SK-N-SH (cell line): ENCODE data around the gene BLVRA. TPM values are rescaled to one million over a fixed set of nuclear protein-coding genes. Genes with fewer than 3 reads are reported as not detected.

ENCODE experiments used
- CTCF ChIA-PET: fragments of 300-600, 350-600 bp; formaldehyde crosslinking; extraction: SDS; loops from one replicate; lab custom pipeline; 2021; lab: Yijun Ruan, JAX
- POLR2A ChIA-PET: fragments of 350-600 bp; sonication (Branson Sonifier 250); formaldehyde crosslinking; extraction: SDS; loops from one replicate; lab custom pipeline; 2020; ENCODE audit warnings: antibody characterized with exemption, inconsistent platforms; lab: Yijun Ruan, JAX
- DNase-seq: peaks from one replicate; pipeline ENCODE4 v3.0.0; 2012
- H2AFZ ChIP-seq: fragments of 200-600 bp; sonication (generic); 2 replicates; pipeline ENCODE4 v1.8.1; 2016; ENCODE audit warnings: antibody characterized with exemption, mild to moderate bottlenecking, low read depth
- H3F3A ChIP-seq: fragments of 200-600 bp; sonication (generic); replicated peaks from 2 replicates; pipeline ENCODE3; 2016; ENCODE audit warnings: antibody characterized with exemption, mild to moderate bottlenecking; ENCODE audit not compliant: insufficient read depth
- H3K27ac ChIP-seq, 2 experiments: fragments of 200-500 bp in 1 of 2; fragments of 200-600 bp in 1 of 2; sonication (Bioruptor generic) in 1 of 2; sonication (generic), shearing (Covaris generic) in 1 of 2; 2 replicates each; pipeline versions ENCODE4 v1.5.1 to v1.6.1; 2014 to 2016; ENCODE audit warnings: low read depth in 2 of 2, inconsistent platforms in 1 of 2, low read length in 1 of 2, mild to moderate bottlenecking in 1 of 2, mixed read lengths in 1 of 2
- H3K27me3 ChIP-seq: fragments of 200-600 bp; sonication (generic), shearing (Covaris generic); 2 replicates; pipeline ENCODE4 v1.6.1; 2016; ENCODE audit warnings: mixed run types; ENCODE audit not compliant: insufficient read depth
- H3K36me3 ChIP-seq, 2 experiments: fragments of 200-500 bp in 1 of 2; fragments of 200-600 bp in 1 of 2; sonication (Bioruptor generic) in 1 of 2; sonication (generic) in 1 of 2; replicated peaks in 1 of 2; 2 replicates each; pipeline versions ENCODE3 to v1.5.1; 2014 to 2016; ENCODE audit warnings: low read length in 1 of 2, mild to moderate bottlenecking in 1 of 2; ENCODE audit not compliant: insufficient read depth in 2 of 2, control insufficient read depth in 1 of 2
- H3K4me1 ChIP-seq, 2 experiments: fragments of 200-500 bp in 1 of 2; fragments of 200-600 bp in 1 of 2; sonication (Bioruptor generic) in 1 of 2; sonication (generic), shearing (Covaris generic) in 1 of 2; 2 replicates each; pipeline versions ENCODE4 v1.5.1 to v1.6.1; 2014 to 2016; ENCODE audit warnings: low read depth in 1 of 2, low read length in 1 of 2, mixed run types in 1 of 2; ENCODE audit not compliant: insufficient read depth in 2 of 2, control insufficient read depth in 1 of 2
- H3K4me2 ChIP-seq: fragments of 200-600 bp; sonication (generic), shearing (Covaris generic); 2 replicates; pipeline ENCODE4 v1.6.1; 2017; ENCODE audit warnings: mixed run types
- H3K4me3 ChIP-seq, 2 experiments: fragments of 200-500 bp in 1 of 2; fragments of 200-600 bp in 1 of 2; sonication (Bioruptor generic) in 1 of 2; sonication (generic), shearing (Covaris generic) in 1 of 2; 2 replicates each; pipeline versions ENCODE4 v1.5.1 to v1.8.1; 2014 to 2016; ENCODE audit warnings: low read depth in 2 of 2, inconsistent platforms in 1 of 2, low read length in 1 of 2, mild to moderate bottlenecking in 1 of 2, mixed read lengths in 1 of 2, moderate library complexity in 1 of 2
- H3K79me2 ChIP-seq: fragments of 200-600 bp; sonication (generic); 2 replicates; pipeline ENCODE4 v1.8.1; 2017; ENCODE audit warnings: mild to moderate bottlenecking; ENCODE audit not compliant: insufficient read depth
- H3K9ac ChIP-seq: fragments of 200-600 bp; sonication (generic); 2 replicates; pipeline ENCODE4 v1.6.1; 2017; ENCODE audit warnings: mixed run types
- H3K9me2 ChIP-seq: fragments of 200-600 bp; sonication (generic); 2 replicates; pipeline ENCODE4 v1.6.1; 2017; ENCODE audit warnings: mixed run types
- H3K9me3 ChIP-seq: fragments of 200-600 bp; sonication (generic); 2 replicates; pipeline ENCODE4 v1.6.1; 2017; ENCODE audit warnings: mixed run types, mild to moderate bottlenecking, moderate library complexity
- H4K20me1 ChIP-seq: fragments of 200-600 bp; sonication (generic); 2 replicates; pipeline ENCODE4 v1.6.1; 2017; ENCODE audit warnings: mild to moderate bottlenecking, mixed run types; ENCODE audit not compliant: insufficient read depth
- CHD2 ChIP-seq: fragments of 150-350 bp; IDR thresholded peaks from 2 replicates; pipeline ENCODE4 v1.6.1; 2018; ENCODE audit warnings: low read length; ENCODE audit not compliant: partially characterized antibody
- CTCF ChIP-seq: fragments of 200-600 bp; sonication (generic); IDR thresholded peaks from 2 replicates; pipeline ENCODE4 v1.6.1; 2017; ENCODE audit warnings: antibody characterized with exemption, mild to moderate bottlenecking, moderate library complexity
- EP300 ChIP-seq, 2 experiments: IDR thresholded peaks; 2 replicates each; pipeline versions ENCODE4 v1.4.0 to v1.6.1; 2012; ENCODE audit warnings: borderline replicate concordance in 1 of 2, low read depth in 1 of 2, low read length in 1 of 2
- EZH2phosphoT487 ChIP-seq: fragments of 200-600 bp; sonication (generic); IDR thresholded peaks from 2 replicates; pipeline ENCODE4 v1.6.1; 2017; ENCODE audit warnings: low read depth, mixed run types, mild to moderate bottlenecking, antibody characterized with exemption, moderate library complexity, borderline replicate concordance
- FOXJ3 ChIP-seq: sonication (generic); formaldehyde crosslinking; IDR thresholded peaks from 2 replicates; pipeline ENCODE4 v1.5.1; 2020; ENCODE audit warnings: mild to moderate bottlenecking, missing genetic modification reagents
- FOXM1 ChIP-seq: IDR thresholded peaks from 2 replicates; pipeline ENCODE4 v1.4.0; 2012; ENCODE audit warnings: low read depth, mild to moderate bottlenecking
- GABPA ChIP-seq: IDR thresholded peaks from 2 replicates; pipeline ENCODE4 v1.4.0; 2012; ENCODE audit warnings: low read depth, mild to moderate bottlenecking
- GATA2 ChIP-seq: sonication (generic); formaldehyde crosslinking; IDR thresholded peaks from 2 replicates; pipeline ENCODE4 v1.5.0; 2020; ENCODE audit warnings: mild to moderate bottlenecking, missing genetic modification reagents
- MEF2A ChIP-seq: IDR thresholded peaks from 2 replicates; pipeline ENCODE4 v1.4.0; 2012; ENCODE audit warnings: low read depth, borderline replicate concordance
- MXI1 ChIP-seq: IDR thresholded peaks from 2 replicates; pipeline ENCODE4 v1.6.1; 2012; ENCODE audit warnings: mild to moderate bottlenecking, low read depth, low read length, improper control_type of control experiment
- NFIC ChIP-seq: IDR thresholded peaks from 2 replicates; pipeline ENCODE4 v1.4.0; 2012; ENCODE audit warnings: borderline replicate concordance
- NRF1 ChIP-seq: IDR thresholded peaks from 2 replicates; pipeline ENCODE4 v1.6.1; 2012; ENCODE audit warnings: low read depth, mild to moderate bottlenecking, low read length
- PBX3 ChIP-seq: IDR thresholded peaks from 2 replicates; pipeline ENCODE4; 2012
- POLR2AphosphoS5 ChIP-seq: IDR thresholded peaks from 2 replicates; pipeline ENCODE4 v1.6.1; 2012; ENCODE audit warnings: low read depth, low read length
- RCOR1 ChIP-seq: fragments of 150-350 bp; IDR thresholded peaks from 2 replicates; pipeline ENCODE4 v1.6.1; 2017; ENCODE audit warnings: antibody characterized with exemption, low read length
- RFX5 ChIP-seq: IDR thresholded peaks from 2 replicates; pipeline ENCODE4 v1.6.1; 2012; ENCODE audit warnings: mild to moderate bottlenecking, improper control_type of control experiment, low read length
- RXRA ChIP-seq: IDR thresholded peaks from 2 replicates; pipeline ENCODE4 v1.4.0; 2012; ENCODE audit warnings: low read depth, mild to moderate bottlenecking, borderline replicate concordance
- TEAD4 ChIP-seq: IDR thresholded peaks from 2 replicates; pipeline ENCODE4 v1.4.0; 2012; ENCODE audit warnings: mild to moderate bottlenecking, borderline replicate concordance; ENCODE audit not compliant: insufficient read depth
- YY1 ChIP-seq: IDR thresholded peaks from 2 replicates; pipeline ENCODE4 v1.4.0; 2012; ENCODE audit warnings: low read depth, mild to moderate bottlenecking
- WGBS: methylation state at CpG from one replicate; pipeline ENCODE4 v1.1.6; 2017; ENCODE audit warnings: low lambda C conversion rate; 5-methylcytosine and 5-hydroxymethylcytosine counted together
- polyA plus RNA-seq, 3 experiments: library from polyadenylated mRNA; depleted of rRNA; stranded (reverse); fragments of >200 nt; gene quantifications; 2 replicates each; pipeline ENCODE4 v1.2.3, GENCODE V29; 2012
- TF ChIP-seq, protein P1 (sequence below): fragments of 150-350 bp; IDR thresholded peaks from 2 replicates; pipeline ENCODE4 v1.6.1; 2017; ENCODE audit warnings: antibody characterized with exemption, low read length, low read depth, borderline replicate concordance

Gene BLVRA
- polyA plus RNA-seq, 1 of the 3 experiments (the other 2 are of a cell fraction) = 123 TPM

GRCh38 chr7:43769791-43770465 lies 11.4 kb downstream of the BLVRA start:
- H3K4me1 ChIP-seq = peaks cover 2 to 23% of the 10 kb centered on the region in 2 experiments; a peak in 3 of 4 replicates
- TF ChIP-seq GABPA = no peak
- TF ChIP-seq FOXJ3 (CRISPR knock-in tag) = no peak
- TF ChIP-seq RFX5 = no peak
- TF ChIP-seq NFIC = no peak
- no peak for TF ChIP-seq RXRA
- no peak for TF ChIP-seq CHD2
- no peak for TF ChIP-seq CTCF
- TF ChIP-seq TEAD4 = no peak
- TF ChIP-seq YY1 = no peak
- TF ChIP-seq EP300 (IDR thresholded peaks at IDR 0.05; ENCODE audit: borderline replicate concordance in 1 of 2, low read depth in 1 of 2, low read length in 1 of 2) = no peak
- no peak for TF ChIP-seq PBX3
- TF ChIP-seq POLR2AphosphoS5 = no peak
- no peak for TF ChIP-seq NRF1
- no peak for TF ChIP-seq FOXM1
- TF ChIP-seq GATA2 (CRISPR knock-in tag) = no peak
- TF ChIP-seq MXI1 = no peak
- TF ChIP-seq MEF2A = no peak
- TF ChIP-seq EZH2phosphoT487 = no peak
- TF ChIP-seq, protein P1, sequence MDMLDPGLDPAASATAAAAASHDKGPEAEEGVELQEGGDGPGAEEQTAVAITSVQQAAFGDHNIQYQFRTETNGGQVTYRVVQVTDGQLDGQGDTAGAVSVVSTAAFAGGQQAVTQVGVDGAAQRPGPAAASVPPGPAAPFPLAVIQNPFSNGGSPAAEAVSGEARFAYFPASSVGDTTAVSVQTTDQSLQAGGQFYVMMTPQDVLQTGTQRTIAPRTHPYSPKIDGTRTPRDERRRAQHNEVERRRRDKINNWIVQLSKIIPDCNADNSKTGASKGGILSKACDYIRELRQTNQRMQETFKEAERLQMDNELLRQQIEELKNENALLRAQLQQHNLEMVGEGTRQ = no peak
- no peak for TF ChIP-seq RCOR1
- TF ChIP-seq, all 33 proteins: peak for 0
- Histone ChIP-seq H3K79me2 (peaks cover 4% of the 10 kb centered on the region; the same call in 1 of the 2 replicates), H4K20me1 (no peaks in the 10 kb centered on the region), H3F3A (no peaks in the 10 kb centered on the region), H3K27me3 (no peaks in the 10 kb centered on the region), H3K36me3 (peaks cover 10 to 22% of the 10 kb centered on the region in 2 experiments), H3K9me2 (no peaks in the 10 kb centered on the region), H3K9me3 (no peaks in the 10 kb centered on the region), H3K4me2 (no peak overlapping the region), H3K27ac (no peak overlapping the region), H3K9ac (no peak overlapping the region), H3K4me3 (no peak overlapping the region), H2AFZ (no peak overlapping the region)
- ChIA-PET POLR2A (no interaction called here), CTCF (interaction anchor here (2.5 kb wide), 1 partner anchor 68 kb away, joined by 9 read pairs; no protein-coding TSS in a partner anchor)
- no peak for DNase-seq
- WGBS = 87% methylated on average over 10 of the region's 10 CpGs
